IMR-90 (cell line): Measurements from ENCODE around the gene SLC41A1. TPM values are rescaled to one million over a fixed set of nuclear protein-coding genes. Genes with fewer than 3 reads are reported as not detected.

ENCODE experiments used
- ATAC-seq: fragments of 200-7000 bp; cut with Tn5 transposase; 2 replicates; pipeline ENCODE4 v1.9.1; 2020; ENCODE audit warnings: low read depth, mild to moderate bottlenecking, moderate library complexity
- BruUV-seq: library from RNA; stranded (reverse); fragments of 400-500 nt; replicated peaks from 2 replicates; lab custom pipeline; 2021; lab: Mats Ljungman, UMichigan
- CTCF ChIA-PET: fragments of 300-600 bp; formaldehyde crosslinking; extraction: SDS; loops from one replicate; lab custom pipeline; 2021; ENCODE audit warnings: antibody characterized with exemption; lab: Yijun Ruan, JAX
- POLR2A ChIA-PET: fragments of 300-600 bp; sonication (Branson Sonifier 250); formaldehyde crosslinking; loops from one replicate; lab custom pipeline; 2022; ENCODE audit warnings: antibody characterized with exemption; ENCODE audit not compliant: unreplicated experiment; lab: Charles Lee
- DNase-seq: peaks from one replicate; pipeline ENCODE4 v3.0.0; 2013
- H2AFZ ChIP-seq: replicated peaks from 2 replicates; pipeline ENCODE3; 2013; ENCODE audit warnings: low read length, mild to moderate bottlenecking; ENCODE audit not compliant: poor library complexity
- H2AK5ac ChIP-seq: 2 replicates; pipeline ENCODE4 v1.6.1; 2013; ENCODE audit warnings: low read depth, low read length, inconsistent platforms
- H2AK9ac ChIP-seq: replicated peaks from 2 replicates; pipeline ENCODE3; 2013; ENCODE audit warnings: mild to moderate bottlenecking, low read depth, low read length, moderate library complexity; ENCODE audit not compliant: poor library complexity
- H2BK120ac ChIP-seq: 2 replicates; pipeline ENCODE4 v1.6.1; 2013; ENCODE audit warnings: low read depth, low read length, inconsistent platforms
- H2BK15ac ChIP-seq: 3 replicates; pipeline ENCODE4 v1.6.1; 2013; ENCODE audit warnings: low read depth, low read length, inconsistent platforms
- H2BK20ac ChIP-seq: 2 replicates; pipeline ENCODE4 v1.6.1; 2013; ENCODE audit warnings: low read depth, mild to moderate bottlenecking, inconsistent platforms, low read length, moderate library complexity
- H2BK5ac ChIP-seq: 2 replicates; pipeline ENCODE4 v1.6.1; 2013; ENCODE audit warnings: mild to moderate bottlenecking, low read depth, low read length, inconsistent platforms; ENCODE audit not compliant: poor library complexity, severe bottlenecking
- H3K14ac ChIP-seq: replicated peaks from 2 replicates; pipeline ENCODE4 v1.6.1; 2013; ENCODE audit warnings: low read depth, low read length, inconsistent platforms
- H3K18ac ChIP-seq: 2 replicates; pipeline ENCODE4 v1.6.1; 2013; ENCODE audit warnings: low read depth, low read length, control low read depth
- H3K23ac ChIP-seq: 2 replicates; pipeline ENCODE4 v1.6.1; 2013; ENCODE audit warnings: low read depth, low read length, inconsistent platforms
- H3K27ac ChIP-seq: 2 replicates; pipeline ENCODE4 v1.5.1; 2013; ENCODE audit warnings: mild to moderate bottlenecking, control low read depth, low read length; ENCODE audit not compliant: insufficient read depth
- H3K27me3 ChIP-seq: 2 replicates; pipeline ENCODE4 v1.6.1; 2013; ENCODE audit warnings: low read length; ENCODE audit not compliant: control insufficient read depth, insufficient read depth
- H3K36me3 ChIP-seq: 2 replicates; pipeline ENCODE4 v1.6.1; 2013; ENCODE audit warnings: low read length, mixed read lengths; ENCODE audit not compliant: control insufficient read depth, insufficient read depth
- H3K4ac ChIP-seq: 2 replicates; pipeline ENCODE4 v1.6.1; 2013; ENCODE audit warnings: low read depth, low read length, inconsistent platforms
- H3K4me1 ChIP-seq: 2 replicates; pipeline ENCODE4 v1.6.1; 2013; ENCODE audit warnings: low read length, mixed read lengths; ENCODE audit not compliant: control insufficient read depth, insufficient read depth
- H3K4me2 ChIP-seq: 2 replicates; pipeline ENCODE4 v1.6.1; 2013; ENCODE audit warnings: low read depth, mild to moderate bottlenecking, control low read depth, low read length, moderate library complexity
- H3K4me3 ChIP-seq: 2 replicates; pipeline ENCODE4 v1.5.1; 2013; ENCODE audit warnings: low read depth, mild to moderate bottlenecking, control low read depth, low read length, moderate library complexity; ENCODE audit not compliant: insufficient read depth
- H3K56ac ChIP-seq: 2 replicates; pipeline ENCODE4 v1.6.1; 2013; ENCODE audit warnings: low read length, inconsistent platforms; ENCODE audit not compliant: insufficient read depth; ENCODE audit errors: extremely low read depth
- H3K79me1 ChIP-seq, 2 experiments: 2 replicates each; pipeline ENCODE4 v1.6.1; 2013; ENCODE audit warnings: low read length in 2 of 2, inconsistent platforms in 1 of 2, low read depth in 1 of 2
- H3K9ac ChIP-seq: 2 replicates; pipeline ENCODE4 v1.6.1; 2013; ENCODE audit warnings: low read depth, low read length, control low read depth
- H3K9me1 ChIP-seq: 2 replicates; pipeline ENCODE4 v1.6.1; 2013; ENCODE audit warnings: low read length, inconsistent platforms; ENCODE audit not compliant: insufficient read depth
- H3K9me3 ChIP-seq: 2 replicates; pipeline ENCODE4 v1.6.1; 2013; ENCODE audit warnings: low read length; ENCODE audit not compliant: control insufficient read depth, insufficient read depth
- H4K20me1 ChIP-seq: 2 replicates; pipeline ENCODE4 v1.6.1; 2013; ENCODE audit warnings: low read length, inconsistent platforms; ENCODE audit not compliant: insufficient read depth
- H4K5ac ChIP-seq: 2 replicates; pipeline ENCODE4 v1.6.1; 2013; ENCODE audit warnings: mild to moderate bottlenecking, low read depth, low read length, control low read depth
- H4K8ac ChIP-seq, 2 experiments: 2 replicates each; pipeline ENCODE4 v1.6.1; 2013; ENCODE audit warnings: low read depth in 2 of 2, low read length in 2 of 2, control low read depth in 1 of 2, inconsistent platforms in 1 of 2
- H4K91ac ChIP-seq: 2 replicates; pipeline ENCODE4 v1.6.1; 2013; ENCODE audit warnings: low read depth, low read length, inconsistent platforms; ENCODE audit not compliant: insufficient read depth
- BHLHE40 ChIP-seq: fragments of 150-350 bp; IDR thresholded peaks from 2 replicates; pipeline ENCODE4 v1.6.1; 2016; ENCODE audit warnings: mild to moderate bottlenecking, low read depth, low read length
- CEBPB ChIP-seq: IDR thresholded peaks from 2 replicates; pipeline ENCODE4 v1.6.1; 2012; ENCODE audit warnings: low read depth, low read length, improper control_type of control experiment
- CHD1 ChIP-seq: IDR thresholded peaks from 2 replicates; pipeline ENCODE4 v1.6.1; 2012; ENCODE audit warnings: low read depth, low read length, improper control_type of control experiment
- CTCF ChIP-seq: conservative IDR thresholded peaks from 2 replicates; pipeline ENCODE4 v1.5.1; 2012; ENCODE audit warnings: mild to moderate bottlenecking, low read depth, low read length, improper control_type of control experiment
- ELK1 ChIP-seq: fragments of 150-350 bp; IDR thresholded peaks from 2 replicates; pipeline ENCODE4 v1.6.1; 2016; ENCODE audit warnings: low read depth, mild to moderate bottlenecking, low read length, moderate library complexity, borderline replicate concordance
- FOS ChIP-seq: fragments of 150-350 bp; IDR thresholded peaks from 2 replicates; pipeline ENCODE4 v1.6.1; 2016; ENCODE audit warnings: low read depth, low read length
- MAFK ChIP-seq: IDR thresholded peaks from 2 replicates; pipeline ENCODE4 v1.6.1; 2012; ENCODE audit warnings: low read depth, low read length, improper control_type of control experiment
- MAZ ChIP-seq: IDR thresholded peaks from 2 replicates; pipeline ENCODE4 v1.6.1; 2012; ENCODE audit warnings: low read depth, mild to moderate bottlenecking, low read length, improper control_type of control experiment, moderate library complexity, borderline replicate concordance
- MXI1 ChIP-seq: IDR thresholded peaks from 2 replicates; pipeline ENCODE4 v1.6.1; 2012; ENCODE audit warnings: low read depth, mild to moderate bottlenecking, low read length, moderate library complexity, borderline replicate concordance
- NFE2L2 ChIP-seq: fragments of 150-350 bp; IDR thresholded peaks from 2 replicates; pipeline ENCODE4 v1.6.1; 2016; ENCODE audit warnings: low read depth, mild to moderate bottlenecking, low read length
- POLR2A ChIP-seq: IDR thresholded peaks from 2 replicates; pipeline ENCODE4 v1.6.1; 2012; ENCODE audit warnings: mild to moderate bottlenecking, low read depth, low read length
- RAD21 ChIP-seq: IDR thresholded peaks from 2 replicates; pipeline ENCODE4 v1.6.1; 2012; ENCODE audit warnings: low read length, improper control_type of control experiment
- RCOR1 ChIP-seq: IDR thresholded peaks from 2 replicates; pipeline ENCODE4 v1.6.1; 2012; ENCODE audit warnings: mild to moderate bottlenecking, low read length, improper control_type of control experiment; ENCODE audit not compliant: insufficient replicate concordance
- RFX5 ChIP-seq: IDR thresholded peaks from 2 replicates; pipeline ENCODE4 v1.8.0; 2012; ENCODE audit warnings: low read depth, mild to moderate bottlenecking, low read length, moderate library complexity
- SMC3 ChIP-seq: fragments of 150-350 bp; IDR thresholded peaks from 2 replicates; pipeline ENCODE4 v1.6.1; 2016; ENCODE audit warnings: low read depth, mild to moderate bottlenecking, antibody characterized with exemption, low read length, moderate library complexity
- WGBS, 2 experiments: methylation state at CpG; one replicate each; pipeline versions ENCODE4 v1.1.5 to v1.1.7; 2013; ENCODE audit warnings: missing lambda C conversion rate in 2 of 2; ENCODE audit not compliant: insufficient read length in 1 of 2; ENCODE audit errors: extremely low coverage in 2 of 2; 5-methylcytosine and 5-hydroxymethylcytosine counted together
- dilution Hi-C: fragments of 300-500 bp; cut with HindIII; formaldehyde crosslinking; loops from one replicate; pipeline ENCODE4 v1.14.3; 2018; ENCODE audit warnings: low sequenced_read_pairs; ENCODE audit not compliant: unreplicated experiment
- in situ Hi-C: fragments of 300-500 bp; cut with MboI; formaldehyde crosslinking; loops from 3 replicates; pipeline ENCODE4 v1.14.3; 2019; ENCODE audit warnings: low sequenced_read_pairs, inconsistent platforms, mixed read lengths
- intact Hi-C: fragments of 100-400 bp; cut with micrococcal nuclease; formaldehyde crosslinking; loops from 2 replicates; pipeline ENCODE4 v1.10.0; 2022
- polyA plus RNA-seq, 3 experiments: library from polyadenylated mRNA; depleted of rRNA; stranded (reverse); fragments of >200 nt; gene quantifications; 2 replicates each; pipeline ENCODE4 v1.2.3, GENCODE V29; 2012; ENCODE audit warnings: low replicate concordance in 1 of 3
- total RNA-seq: library from RNA; depleted of rRNA; stranded (reverse); fragments of >200 nt; gene quantifications from 2 replicates; pipeline ENCODE4 v1.2.3, GENCODE V29; 2012
- TF ChIP-seq, protein P1 (sequence below): fragments of 150-350 bp; IDR thresholded peaks from 2 replicates; pipeline ENCODE4 v1.6.1; 2017; ENCODE audit warnings: mild to moderate bottlenecking, antibody characterized with exemption, low read length, low read depth

The SLC41A1 gene
- total and polyA plus RNA-seq, 2 of the 4 experiments (the other 2 are of a cell fraction): 6.3 to 26.3 TPM

DNA sequence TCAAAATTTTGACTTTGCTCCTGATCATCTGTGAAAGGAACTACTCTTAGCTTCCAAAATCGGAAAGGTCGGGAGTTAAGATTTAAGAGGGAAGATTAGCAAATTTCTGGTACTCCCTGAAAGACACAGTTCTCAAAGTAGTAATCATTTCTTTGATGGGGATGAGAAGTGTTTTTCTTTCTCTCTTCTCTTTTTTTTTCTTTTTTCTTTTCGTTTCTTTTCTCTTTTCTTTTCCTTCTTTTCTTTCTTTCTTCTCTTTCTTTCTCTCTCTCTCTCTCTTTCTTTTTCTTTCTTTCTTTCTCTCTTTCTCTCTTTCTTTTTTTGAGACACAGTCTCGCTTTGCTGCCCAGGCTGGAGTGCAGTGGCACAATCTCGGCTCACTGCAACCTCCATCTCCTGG lies 32.7 kb downstream of the SLC41A1 start:
- POLR2A ChIA-PET: no interaction called here
- in situ Hi-C loops: no loop called here
- peaks cover 3% of the 10 kb centered on the region; the same call in 1 of the 2 replicates for H3K9me1 ChIP-seq
- no peaks in the 10 kb centered on the region for H3K79me1 ChIP-seq
- H2BK20ac ChIP-seq: no peak overlapping the region
- no peak for DNase-seq
- H3K4ac ChIP-seq: no peak overlapping the region
- no peak overlapping the region for H3K4me3 ChIP-seq
- no peaks in the 10 kb centered on the region for H3K9me3 ChIP-seq
- no CpG with 5 or more reads among the region's 5 CpGs for WGBS, 2 experiments
- H2BK5ac ChIP-seq: no peak overlapping the region
- H3K18ac ChIP-seq: no peak overlapping the region
- no peak for ATAC-seq
- H2AFZ ChIP-seq: no peak overlapping the region
- no peak overlapping the region for H3K9ac ChIP-seq
- no peaks in the 10 kb centered on the region for H4K20me1 ChIP-seq
- no peak overlapping the region for H2BK120ac ChIP-seq
- no peak overlapping the region for H2BK15ac ChIP-seq
- H3K23ac ChIP-seq: no peak overlapping the region
- H3K4me1 ChIP-seq: no peaks in the 10 kb centered on the region; the same call in 1 of the 2 replicates
- no peak for TF ChIP-seq ELK1
- no peak for TF ChIP-seq SMC3
- no peak for TF ChIP-seq MXI1
- TF ChIP-seq CEBPB: no peak
- TF ChIP-seq CTCF: no peak
- TF ChIP-seq MAZ: no peak
- TF ChIP-seq RAD21: no peak
- TF ChIP-seq, protein P1, sequence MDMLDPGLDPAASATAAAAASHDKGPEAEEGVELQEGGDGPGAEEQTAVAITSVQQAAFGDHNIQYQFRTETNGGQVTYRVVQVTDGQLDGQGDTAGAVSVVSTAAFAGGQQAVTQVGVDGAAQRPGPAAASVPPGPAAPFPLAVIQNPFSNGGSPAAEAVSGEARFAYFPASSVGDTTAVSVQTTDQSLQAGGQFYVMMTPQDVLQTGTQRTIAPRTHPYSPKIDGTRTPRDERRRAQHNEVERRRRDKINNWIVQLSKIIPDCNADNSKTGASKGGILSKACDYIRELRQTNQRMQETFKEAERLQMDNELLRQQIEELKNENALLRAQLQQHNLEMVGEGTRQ: no peak
- TF ChIP-seq FOS: no peak
- TF ChIP-seq MAFK: no peak
- TF ChIP-seq BHLHE40: no peak
- TF ChIP-seq RFX5: no peak
- no peak for TF ChIP-seq RCOR1
- no peak for TF ChIP-seq NFE2L2
- no peak for TF ChIP-seq POLR2A
- no peak for TF ChIP-seq CHD1
- BruUV-seq: no TSS peak
- intact Hi-C loops: no loop called here
- no peak overlapping the region for H3K56ac ChIP-seq
- no peak overlapping the region for H2AK5ac ChIP-seq
- no peak overlapping the region for H4K91ac ChIP-seq
- no peaks in the 10 kb centered on the region for H3K36me3 ChIP-seq
- no peak overlapping the region for H4K5ac ChIP-seq
- no peak overlapping the region for H2AK9ac ChIP-seq
- H4K8ac ChIP-seq: no peak overlapping the region
- peaks cover 2% of the 10 kb centered on the region for H3K27me3 ChIP-seq
- CTCF ChIA-PET: interaction anchor here (0.7 kb wide), 1 partner anchor 264 kb away, joined by 3 read pairs; no protein-coding TSS in a partner anchor
- dilution Hi-C loops: no loop called here
- no peak overlapping the region for H3K27ac ChIP-seq
- no peak overlapping the region for H3K4me2 ChIP-seq
- H3K14ac ChIP-seq: no peak overlapping the region
